ENCODE results near the gene INPP5A. TPM values are rescaled to one million over a fixed set of nuclear protein-coding genes. Genes with fewer than 3 reads are reported as not detected.
"Not testable (repeated sequence)": the region's sequence is repeated elsewhere in the genome, so short reads cannot be mapped to it uniquely, and the experiment has no call there.

INPP5A gene
- total RNA-seq, 3 donors from 2014 or later = 5.8 to 8.8 (median 6.9) TPM

DNA sequence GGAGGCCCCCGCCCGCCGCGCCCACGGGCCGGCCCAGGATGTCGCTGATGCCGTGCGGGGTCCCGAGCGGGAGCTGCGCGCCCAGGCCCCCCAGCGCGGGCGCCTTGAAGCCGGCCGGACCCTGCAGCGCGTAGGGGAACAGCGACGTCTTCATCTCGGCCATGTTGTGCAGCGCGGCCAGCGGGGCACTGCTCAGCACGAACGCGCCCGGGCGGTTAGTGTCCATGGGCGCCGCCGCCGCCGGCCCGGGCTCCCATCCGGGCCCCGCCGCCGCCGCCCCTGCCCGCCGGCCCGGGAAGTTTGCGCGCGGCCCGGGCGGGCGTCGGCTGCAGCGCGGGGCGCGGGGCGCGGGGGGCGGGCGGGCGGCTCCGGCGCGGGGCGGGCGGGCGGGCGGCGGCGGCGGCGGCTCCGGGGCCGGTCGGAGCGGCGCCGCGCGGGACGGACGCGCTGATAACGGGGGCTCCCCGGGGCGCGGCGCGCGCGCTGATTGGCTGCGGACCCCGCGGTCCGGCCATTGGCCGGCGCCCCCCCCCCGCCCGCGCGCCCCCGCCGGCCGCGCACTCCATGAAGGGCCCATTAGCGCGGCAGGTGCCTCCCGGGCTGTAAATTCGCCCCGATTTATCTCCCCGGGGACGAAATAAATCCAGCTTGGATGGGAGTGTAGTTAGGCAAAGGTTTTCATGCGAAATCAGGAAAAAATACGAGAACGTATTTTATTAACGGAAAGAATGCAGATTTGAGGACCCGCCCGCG, 248.3 kb downstream of the INPP5A start, which contains the start of gene NKX6-2:
NKX6-2 (minus strand) TSS at position 425 of the 753 bp plus-strand sequence; CDS start at position 226, 199 bp downstream.
- no peak for ATAC-seq
- H3K27me3 Mint-ChIP-seq (ENCODE audit: low read depth) = peaks cover 25% of the 10 kb centered on the region
- peaks cover 2% of the 10 kb centered on the region for H3K4me1 Mint-ChIP-seq (ENCODE audit: low read depth)

DNA sequence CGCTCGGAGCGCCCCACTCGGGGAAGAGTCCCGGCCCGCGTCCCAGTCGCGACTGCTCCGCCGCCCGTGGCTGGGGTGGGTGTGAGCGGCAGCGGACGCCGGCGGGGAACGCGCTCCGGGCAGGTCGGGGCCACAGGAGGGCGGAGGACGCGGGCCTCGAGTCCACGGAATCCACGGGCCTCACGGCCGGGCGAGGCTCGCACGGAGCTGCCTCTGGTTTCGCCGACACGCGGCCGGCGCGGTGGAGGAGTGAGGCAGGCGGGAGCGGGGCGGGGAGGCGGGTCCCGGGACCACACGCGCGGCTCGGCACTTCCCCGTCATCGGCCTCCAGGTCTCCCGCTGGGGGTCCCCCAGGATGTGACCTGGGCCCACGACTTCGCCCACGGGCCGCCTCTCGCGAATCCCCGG, 248.9 kb downstream of the INPP5A start:
- peaks cover 25% of the 10 kb centered on the region for H3K27me3 Mint-ChIP-seq (ENCODE audit: low read depth)
- H3K4me1 Mint-ChIP-seq (ENCODE audit: low read depth) = peaks cover 2% of the 10 kb centered on the region
- H3K36me3 Mint-ChIP-seq (ENCODE audit: insufficient read depth) = peaks cover 13% of the 10 kb centered on the region
- no peaks in the 10 kb centered on the region for H3K9me3 Mint-ChIP-seq
- DNase-seq (no peak), ATAC-seq (no peak)
- no peak overlapping the region for H3K4me3 Mint-ChIP-seq

More for the DNA sequence above, 248.3 kb downstream of the INPP5A start, which contains the start of gene NKX6-2:
- Mint-ChIP-seq H3K9me3 (no peaks in the 10 kb centered on the region), H3K4me3 (no peak within 1 kb of the TSS), H3K36me3 (ENCODE audit: insufficient read depth) (peaks cover 18% of the 10 kb centered on the region)
- no peak for DNase-seq

DNA sequence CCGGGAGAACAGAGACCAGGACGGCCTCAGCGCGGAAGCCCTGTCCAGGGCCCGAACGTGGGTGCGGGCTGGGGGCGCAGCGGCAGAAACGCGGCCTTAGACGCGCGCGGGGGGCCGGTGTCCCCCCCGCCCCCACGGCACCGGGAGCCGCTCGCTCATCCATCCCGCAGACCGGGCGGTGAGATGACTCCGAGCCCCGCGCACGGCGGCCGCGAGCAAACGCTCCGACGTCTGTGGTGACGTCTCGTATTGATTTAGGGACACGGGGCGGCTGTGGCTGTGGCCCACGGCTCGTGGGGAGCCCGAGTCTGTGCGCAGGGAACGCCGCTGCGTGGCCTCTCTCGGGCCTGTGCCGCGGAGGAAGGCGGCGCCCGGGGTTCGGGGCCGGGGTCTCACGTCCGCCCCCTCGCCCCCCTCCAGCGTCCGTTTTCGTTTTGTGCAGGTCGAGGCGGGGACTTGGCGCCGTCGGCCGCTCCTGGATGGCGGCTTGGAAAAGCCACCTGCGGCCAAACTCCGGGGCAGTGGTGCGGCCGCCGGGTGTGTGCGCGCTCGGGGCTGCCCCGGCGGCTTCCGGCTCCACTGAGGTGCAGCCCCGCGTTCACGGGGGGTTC, 249.4 kb downstream of the INPP5A start:
- Mint-ChIP-seq H3K4me3 (no peak overlapping the region), H3K27me3 (ENCODE audit: low read depth) (peaks cover 25% of the 10 kb centered on the region), H3K36me3 (ENCODE audit: insufficient read depth) (peaks cover 8% of the 10 kb centered on the region), H3K9me3 (no peaks in the 10 kb centered on the region), H3K4me1 (ENCODE audit: low read depth) (peaks cover 2% of the 10 kb centered on the region)
- DNase-seq (no peak), ATAC-seq (no peak)

DNA sequence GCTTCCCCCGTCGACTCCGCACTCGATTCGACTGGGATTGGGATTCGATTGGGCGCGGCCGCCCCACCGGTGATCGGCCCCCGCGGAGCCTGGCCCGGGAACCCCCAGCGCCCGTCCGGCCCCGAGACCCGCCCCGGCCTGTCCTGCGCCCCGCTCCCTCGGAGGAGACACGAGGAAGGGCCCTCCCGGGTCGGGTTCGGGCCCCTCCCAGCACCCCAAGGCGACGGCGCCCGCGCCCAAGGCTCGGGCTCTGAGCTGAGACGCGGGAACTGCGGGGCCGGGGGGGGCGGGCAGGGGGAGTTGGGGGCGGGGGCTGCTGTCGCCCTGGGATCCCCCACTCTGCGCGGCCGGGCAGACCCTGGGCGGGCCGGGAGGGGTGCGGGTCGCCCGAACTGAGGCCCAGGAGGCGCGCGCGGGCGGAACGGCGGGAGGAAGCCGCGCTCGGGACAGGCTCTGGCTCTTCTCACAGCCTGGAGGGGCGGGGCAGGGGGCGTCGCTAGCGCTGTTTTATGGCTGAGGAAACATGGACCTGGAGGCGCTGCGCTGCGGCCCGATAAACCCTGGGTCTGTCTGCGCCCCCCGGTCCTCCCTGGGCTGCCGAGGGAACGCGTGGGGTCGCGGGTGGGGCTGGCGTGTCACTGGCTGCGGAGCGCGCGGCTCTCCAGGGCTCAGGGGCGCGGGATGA, 250.1 kb downstream of the INPP5A start:
- Mint-ChIP-seq H3K27me3 (ENCODE audit: low read depth) (peaks cover 25% of the 10 kb centered on the region), H3K4me3 (no peak overlapping the region), H3K9me3 (no peaks in the 10 kb centered on the region), H3K4me1 (ENCODE audit: low read depth) (peaks cover 2% of the 10 kb centered on the region), H3K36me3 (ENCODE audit: insufficient read depth) (peaks cover 8% of the 10 kb centered on the region)
- ATAC-seq = peak in 1 of 2 donors; percentile 31
- no peak for DNase-seq

DNA sequence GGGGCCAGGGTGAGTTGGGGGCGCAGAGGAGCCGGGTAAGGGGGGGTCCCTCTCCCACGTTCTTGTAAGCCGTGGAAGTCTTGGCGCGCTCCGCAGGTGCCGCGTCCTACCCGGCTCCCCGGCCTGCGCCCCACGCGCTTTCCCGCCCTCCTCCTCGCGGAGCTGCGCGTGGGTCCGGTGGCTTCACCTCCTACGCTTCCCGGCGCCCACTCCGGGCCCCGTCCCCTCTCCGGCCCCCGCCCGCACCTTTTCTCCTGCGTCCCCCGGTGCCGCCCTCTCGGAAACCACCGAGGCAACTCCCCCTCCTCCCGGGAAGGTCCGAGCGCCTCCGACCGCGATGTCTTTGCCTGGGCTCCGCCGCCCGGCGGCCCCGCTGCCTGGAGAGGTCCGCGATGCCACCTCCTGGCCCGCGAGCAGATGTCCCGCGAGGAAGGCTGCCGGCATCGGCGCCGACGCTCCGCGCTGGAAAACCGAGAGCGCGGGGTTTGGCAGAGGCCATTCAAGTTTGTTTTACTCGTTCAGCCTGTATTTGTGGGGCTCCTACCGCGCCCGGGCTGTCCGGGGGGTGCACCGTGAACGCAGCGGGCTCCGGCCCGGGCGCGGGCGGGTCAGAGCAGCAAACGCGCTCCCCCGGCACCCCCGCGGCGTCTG, 250.7 kb downstream of the INPP5A start:
- Mint-ChIP-seq H3K36me3 (ENCODE audit: insufficient read depth) (peaks cover 1% of the 10 kb centered on the region), H3K4me1 (ENCODE audit: low read depth) (peaks cover 2% of the 10 kb centered on the region), H3K4me3 (no peak overlapping the region), H3K9me3 (no peaks in the 10 kb centered on the region), H3K27me3 (ENCODE audit: low read depth) (peaks cover 21% of the 10 kb centered on the region)
- DNase-seq = no peak
- ATAC-seq = no peak

DNA sequence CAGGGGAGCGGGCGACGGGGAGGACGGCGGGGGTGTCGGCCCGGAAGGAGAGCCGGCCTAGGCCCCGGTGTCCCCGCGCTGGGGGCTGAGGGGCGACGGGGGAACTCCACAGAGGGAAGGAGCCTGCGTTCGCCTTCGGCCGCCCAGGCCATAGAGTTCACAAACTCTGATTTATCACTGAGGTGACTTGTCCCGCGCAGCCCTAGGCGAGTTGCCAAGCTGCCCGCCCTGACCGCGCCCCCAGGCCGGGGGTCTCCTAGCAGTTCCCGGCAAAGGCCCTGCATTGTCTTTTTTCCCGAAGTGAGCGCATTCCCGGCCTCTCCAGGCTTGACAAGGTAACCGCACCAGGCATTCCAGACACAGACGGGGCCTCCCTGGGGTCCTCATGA, 251.2 kb downstream of the INPP5A start:
- ATAC-seq = no peak
- no peak for DNase-seq
- no peak overlapping the region for H3K4me3 Mint-ChIP-seq
- H3K36me3 Mint-ChIP-seq (ENCODE audit: insufficient read depth) = no peaks in the 10 kb centered on the region
- H3K27me3 Mint-ChIP-seq (ENCODE audit: low read depth) = peaks cover 16% of the 10 kb centered on the region
- H3K4me1 Mint-ChIP-seq (ENCODE audit: low read depth) = no peaks in the 10 kb centered on the region
- H3K9me3 Mint-ChIP-seq = no peaks in the 10 kb centered on the region

DNA sequence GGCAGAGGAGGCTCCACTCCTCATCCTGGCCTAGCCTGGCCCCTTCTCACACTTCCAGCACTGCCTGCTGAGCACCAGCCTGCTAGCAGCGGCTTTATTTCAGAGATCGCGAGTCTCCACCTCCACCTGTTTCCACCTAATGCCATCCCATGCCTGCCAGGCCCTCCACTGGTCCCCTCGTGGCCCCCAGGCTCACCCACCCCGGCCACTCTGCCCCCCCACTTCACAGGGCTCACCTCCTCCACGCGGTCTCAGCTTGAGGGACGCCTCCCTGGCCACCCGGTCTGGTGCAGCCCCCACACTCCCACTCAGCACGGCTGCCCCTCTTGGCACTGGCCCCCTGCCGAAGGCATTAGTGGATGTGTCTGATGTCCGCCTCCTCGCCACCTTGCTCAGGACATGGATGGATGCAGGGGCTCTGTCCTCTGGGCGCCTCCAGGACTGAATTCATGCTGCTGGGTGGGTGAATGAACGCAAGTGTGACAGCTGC, 252.1 kb downstream of the INPP5A start:
- no peak overlapping the region for H3K4me3 Mint-ChIP-seq
- ATAC-seq (no peak), DNase-seq (no peak)
- H3K9me3 Mint-ChIP-seq = no peaks in the 10 kb centered on the region
- no peaks in the 10 kb centered on the region for H3K4me1 Mint-ChIP-seq (ENCODE audit: low read depth)
- no peaks in the 10 kb centered on the region for H3K36me3 Mint-ChIP-seq (ENCODE audit: insufficient read depth)
- peaks cover 13% of the 10 kb centered on the region for H3K27me3 Mint-ChIP-seq (ENCODE audit: low read depth)

DNA sequence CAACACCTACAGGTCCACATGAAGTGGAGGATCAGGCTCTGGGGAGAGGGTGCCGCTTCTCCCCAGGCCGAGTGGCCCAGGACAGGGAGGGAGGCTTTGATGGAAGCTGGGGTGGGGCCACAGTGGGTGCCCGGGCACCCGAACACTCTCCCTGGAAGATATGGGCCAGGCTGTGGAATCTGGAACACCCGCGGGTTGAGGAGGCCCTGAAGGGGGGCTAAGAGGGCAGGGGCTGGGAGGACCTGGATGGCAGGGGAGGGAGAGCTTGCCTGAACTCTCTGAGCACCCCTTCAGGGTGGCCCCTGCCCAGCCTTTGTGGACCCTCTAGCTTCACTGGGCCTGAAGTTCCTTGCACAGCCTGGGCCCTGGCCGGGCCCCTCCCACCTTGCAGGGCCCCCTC, 252.9 kb downstream of the INPP5A start:
- Mint-ChIP-seq H3K36me3 (ENCODE audit: insufficient read depth) (no peaks in the 10 kb centered on the region), H3K4me1 (ENCODE audit: low read depth) (no peaks in the 10 kb centered on the region), H3K9me3 (no peaks in the 10 kb centered on the region), H3K27me3 (ENCODE audit: low read depth) (peaks cover 13% of the 10 kb centered on the region), H3K4me3 (no peak overlapping the region)
- DNase-seq (no peak), ATAC-seq (no peak)

DNA sequence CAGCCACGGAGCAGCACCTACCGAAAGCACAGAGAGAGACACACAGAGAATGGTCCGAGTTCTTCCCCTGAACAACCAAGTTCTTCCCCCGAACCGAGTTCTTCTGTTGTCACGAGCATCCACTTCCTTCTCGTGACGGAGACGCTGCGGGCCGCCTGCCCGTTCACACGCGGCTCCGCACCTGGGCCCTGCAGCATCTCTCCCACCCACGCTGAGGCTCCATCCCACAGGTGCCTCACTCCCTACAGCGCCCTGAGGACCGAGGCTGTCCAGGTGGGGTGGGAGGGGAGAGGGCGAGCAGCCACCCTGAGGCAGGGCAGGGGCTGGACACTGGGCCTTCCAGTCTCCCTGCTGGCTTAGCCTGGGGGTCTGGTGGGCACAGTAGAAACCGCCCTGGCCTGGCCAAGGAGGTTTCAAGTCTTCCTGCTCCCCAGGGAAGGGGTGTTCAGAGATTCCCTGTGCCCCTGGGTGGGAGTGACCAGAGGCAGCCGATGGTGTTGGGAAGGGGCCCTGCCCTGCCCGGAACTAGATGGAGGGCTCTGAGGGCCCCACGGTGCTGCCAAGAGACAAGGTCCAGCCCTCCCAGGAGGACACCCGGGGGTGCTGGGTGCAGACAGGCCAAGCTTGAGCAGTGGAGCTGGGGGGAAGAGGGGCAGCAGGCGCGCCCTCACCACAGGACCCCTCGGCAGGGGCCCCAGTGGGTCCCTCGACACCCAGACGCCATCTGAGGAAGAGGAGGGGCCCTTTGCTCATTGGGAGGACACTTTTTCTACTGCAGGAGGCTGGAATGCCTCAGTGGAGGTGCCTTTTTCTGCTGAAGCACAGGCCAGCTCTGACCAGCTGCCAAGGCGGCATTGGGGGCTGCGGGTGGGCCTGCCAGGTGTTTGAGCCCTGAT, 253.6 kb downstream of the INPP5A start:
- DNase-seq (no peak), ATAC-seq (no peak)
- H3K9me3 Mint-ChIP-seq = no peaks in the 10 kb centered on the region
- H3K36me3 Mint-ChIP-seq (ENCODE audit: insufficient read depth) = no peaks in the 10 kb centered on the region
- no peaks in the 10 kb centered on the region for H3K4me1 Mint-ChIP-seq (ENCODE audit: low read depth)
- H3K4me3 Mint-ChIP-seq = no peak overlapping the region
- peaks cover 13% of the 10 kb centered on the region for H3K27me3 Mint-ChIP-seq (ENCODE audit: low read depth)

DNA sequence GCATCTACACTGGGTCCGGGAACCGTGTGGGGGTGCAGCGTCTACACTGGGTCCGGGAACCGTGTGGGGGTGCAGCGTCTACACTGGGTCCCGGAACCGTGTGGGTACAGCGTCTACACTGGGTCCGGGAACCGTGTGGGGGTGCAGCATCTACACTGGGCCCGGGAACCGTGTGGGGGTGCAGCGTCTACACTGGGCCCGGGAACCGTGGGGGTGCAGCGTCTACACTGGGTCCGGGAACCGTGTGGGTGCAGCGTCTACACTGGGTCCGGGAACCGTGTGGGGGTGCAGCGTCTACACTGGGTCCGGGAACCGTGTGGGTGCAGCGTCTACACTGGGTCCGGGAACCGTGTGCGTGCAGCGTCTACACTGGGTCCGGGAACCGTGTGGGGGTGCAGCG, 254.5 kb downstream of the INPP5A start:
- peaks cover 13% of the 10 kb centered on the region for H3K27me3 Mint-ChIP-seq (ENCODE audit: low read depth)
- not testable (repeated sequence) for H3K9me3 Mint-ChIP-seq; DNase-seq; H3K4me1 Mint-ChIP-seq (ENCODE audit: low read depth); H3K36me3 Mint-ChIP-seq (ENCODE audit: insufficient read depth); H3K4me3 Mint-ChIP-seq; ATAC-seq

DNA sequence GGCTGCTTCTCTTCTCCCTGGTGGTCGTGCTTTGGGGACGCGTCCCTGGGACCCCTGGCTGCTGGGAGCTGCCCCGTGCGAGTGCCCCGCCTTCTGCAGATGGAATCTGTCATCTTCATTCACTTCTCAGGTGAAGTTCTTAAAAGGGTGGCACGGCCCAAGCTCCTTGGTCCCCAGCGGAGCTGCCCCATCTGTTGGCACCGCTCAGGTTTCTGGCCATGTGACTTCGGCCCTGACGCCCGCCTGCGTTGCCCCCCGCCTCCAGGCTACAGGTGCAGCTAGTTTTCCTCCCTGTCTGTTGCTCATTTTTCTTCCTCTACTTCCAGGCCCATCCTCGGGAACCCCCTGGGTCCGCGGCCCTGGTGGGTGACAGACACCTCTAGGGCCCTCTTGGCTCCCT, 255.2 kb downstream of the INPP5A start:
- H3K4me3 Mint-ChIP-seq = no peak overlapping the region
- no peaks in the 10 kb centered on the region for H3K9me3 Mint-ChIP-seq
- no peaks in the 10 kb centered on the region for H3K4me1 Mint-ChIP-seq (ENCODE audit: low read depth)
- H3K27me3 Mint-ChIP-seq (ENCODE audit: low read depth) = peaks cover 13% of the 10 kb centered on the region
- DNase-seq (no peak), ATAC-seq (no peak)
- no peaks in the 10 kb centered on the region for H3K36me3 Mint-ChIP-seq (ENCODE audit: insufficient read depth)

DNA sequence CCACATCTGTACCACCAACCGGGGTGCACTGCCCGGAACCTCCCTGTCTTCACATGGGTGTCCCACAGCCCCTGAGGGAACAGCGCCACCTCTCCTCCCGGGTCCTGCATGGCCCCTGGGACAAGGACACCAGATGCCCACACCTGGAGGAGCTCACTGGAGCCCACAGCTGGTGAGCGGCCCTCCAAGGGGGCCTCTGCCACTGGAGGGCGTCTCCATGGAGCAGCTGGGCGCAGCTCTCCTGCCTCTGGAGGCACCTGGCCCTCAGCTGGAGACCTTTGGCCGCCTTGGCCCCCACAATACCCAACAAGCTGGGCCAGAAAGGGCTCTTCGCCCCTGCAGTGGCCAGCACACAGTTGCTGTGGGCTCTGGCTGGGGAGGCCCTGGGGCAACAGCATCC, 255.6 kb downstream of the INPP5A start:
- Mint-ChIP-seq H3K4me1 (ENCODE audit: low read depth) (no peaks in the 10 kb centered on the region), H3K27me3 (ENCODE audit: low read depth) (peaks cover 13% of the 10 kb centered on the region), H3K36me3 (ENCODE audit: insufficient read depth) (no peaks in the 10 kb centered on the region), H3K9me3 (no peaks in the 10 kb centered on the region), H3K4me3 (no peak overlapping the region)
- DNase-seq (no peak), ATAC-seq (no peak)
